NCI-H460 (cell line): ENCODE data around the gene BCL2L11. TPM values are rescaled to one million over a fixed set of nuclear protein-coding genes. Genes with fewer than 3 reads are reported as not detected.

Experiments used
- DNase-seq: peaks from one replicate; pipeline ENCODE4 v3.0.0-alpha.2; 2016; ENCODE audit warnings: low read depth; ENCODE audit errors: extremely low read depth
- total RNA-seq: library from RNA; depleted of rRNA; stranded (reverse); fragments of >200 nt; shearing (Covaris generic); gene quantifications from 2 replicates; pipeline ENCODE4 v1.2.3, GENCODE V29; 2014

The BCL2L11 gene
- total RNA-seq, 1 experiment from 2014 or later = 3.8 TPM

GRCh38 chr2:111213877-111214276 lies 93.2 kb downstream of the BCL2L11 start:
- DNase-seq = no peak

GRCh38 chr2:111216811-111217652 lies 96.3 kb downstream of the BCL2L11 start:
- DNase-seq = no peak
